Panc1 (cell line): Measurements from ENCODE around the gene ITGBL1.

Experiments
- POLR2AphosphoS5 ChIP-seq: IDR thresholded peaks from 2 replicates; pipeline ENCODE4 v1.6.1; 2012; ENCODE audit warnings: mild to moderate bottlenecking, low read depth, low read length, moderate library complexity
- TF ChIP-seq, protein P1 (sequence below): fragments of 450-650 bp; IDR thresholded peaks from 2 replicates; pipeline ENCODE4 v1.5.1; 2017; ENCODE audit warnings: mild to moderate bottlenecking
- TF ChIP-seq, protein P2 (sequence below), 2 experiments: IDR thresholded peaks; 2 replicates each; pipeline ENCODE4 v1.6.1; 2011 to 2012; ENCODE audit warnings: low read depth in 2 of 2, control low read depth in 1 of 2, low read length in 1 of 2, mild to moderate bottlenecking in 1 of 2, moderate library complexity in 1 of 2; ENCODE audit not compliant: insufficient read depth in 1 of 2

DNA sequence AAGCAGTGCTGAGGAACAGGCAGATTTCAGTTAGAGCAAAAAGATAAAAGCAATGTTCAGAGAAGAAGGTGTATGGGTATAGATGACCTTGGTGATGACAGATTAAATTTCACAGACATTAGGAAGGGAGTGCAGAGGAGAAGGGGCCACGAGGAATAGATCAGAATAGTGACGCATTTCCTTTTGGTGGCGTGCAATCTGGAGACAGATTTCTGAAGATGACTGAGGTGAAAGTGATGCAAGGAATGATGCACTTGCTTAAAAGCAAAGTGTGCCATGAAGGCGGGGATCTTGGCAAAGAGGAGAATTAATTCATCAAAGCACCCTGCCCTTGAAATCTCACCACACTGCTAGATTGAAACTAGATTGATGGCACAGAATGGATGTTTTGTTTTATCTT, 202.4 kb downstream of the ITGBL1 start:
- TF ChIP-seq, protein P1, sequence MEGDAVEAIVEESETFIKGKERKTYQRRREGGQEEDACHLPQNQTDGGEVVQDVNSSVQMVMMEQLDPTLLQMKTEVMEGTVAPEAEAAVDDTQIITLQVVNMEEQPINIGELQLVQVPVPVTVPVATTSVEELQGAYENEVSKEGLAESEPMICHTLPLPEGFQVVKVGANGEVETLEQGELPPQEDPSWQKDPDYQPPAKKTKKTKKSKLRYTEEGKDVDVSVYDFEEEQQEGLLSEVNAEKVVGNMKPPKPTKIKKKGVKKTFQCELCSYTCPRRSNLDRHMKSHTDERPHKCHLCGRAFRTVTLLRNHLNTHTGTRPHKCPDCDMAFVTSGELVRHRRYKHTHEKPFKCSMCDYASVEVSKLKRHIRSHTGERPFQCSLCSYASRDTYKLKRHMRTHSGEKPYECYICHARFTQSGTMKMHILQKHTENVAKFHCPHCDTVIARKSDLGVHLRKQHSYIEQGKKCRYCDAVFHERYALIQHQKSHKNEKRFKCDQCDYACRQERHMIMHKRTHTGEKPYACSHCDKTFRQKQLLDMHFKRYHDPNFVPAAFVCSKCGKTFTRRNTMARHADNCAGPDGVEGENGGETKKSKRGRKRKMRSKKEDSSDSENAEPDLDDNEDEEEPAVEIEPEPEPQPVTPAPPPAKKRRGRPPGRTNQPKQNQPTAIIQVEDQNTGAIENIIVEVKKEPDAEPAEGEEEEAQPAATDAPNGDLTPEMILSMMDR = no peak
- TF ChIP-seq POLR2AphosphoS5 = no peak
- TF ChIP-seq, protein P2, sequence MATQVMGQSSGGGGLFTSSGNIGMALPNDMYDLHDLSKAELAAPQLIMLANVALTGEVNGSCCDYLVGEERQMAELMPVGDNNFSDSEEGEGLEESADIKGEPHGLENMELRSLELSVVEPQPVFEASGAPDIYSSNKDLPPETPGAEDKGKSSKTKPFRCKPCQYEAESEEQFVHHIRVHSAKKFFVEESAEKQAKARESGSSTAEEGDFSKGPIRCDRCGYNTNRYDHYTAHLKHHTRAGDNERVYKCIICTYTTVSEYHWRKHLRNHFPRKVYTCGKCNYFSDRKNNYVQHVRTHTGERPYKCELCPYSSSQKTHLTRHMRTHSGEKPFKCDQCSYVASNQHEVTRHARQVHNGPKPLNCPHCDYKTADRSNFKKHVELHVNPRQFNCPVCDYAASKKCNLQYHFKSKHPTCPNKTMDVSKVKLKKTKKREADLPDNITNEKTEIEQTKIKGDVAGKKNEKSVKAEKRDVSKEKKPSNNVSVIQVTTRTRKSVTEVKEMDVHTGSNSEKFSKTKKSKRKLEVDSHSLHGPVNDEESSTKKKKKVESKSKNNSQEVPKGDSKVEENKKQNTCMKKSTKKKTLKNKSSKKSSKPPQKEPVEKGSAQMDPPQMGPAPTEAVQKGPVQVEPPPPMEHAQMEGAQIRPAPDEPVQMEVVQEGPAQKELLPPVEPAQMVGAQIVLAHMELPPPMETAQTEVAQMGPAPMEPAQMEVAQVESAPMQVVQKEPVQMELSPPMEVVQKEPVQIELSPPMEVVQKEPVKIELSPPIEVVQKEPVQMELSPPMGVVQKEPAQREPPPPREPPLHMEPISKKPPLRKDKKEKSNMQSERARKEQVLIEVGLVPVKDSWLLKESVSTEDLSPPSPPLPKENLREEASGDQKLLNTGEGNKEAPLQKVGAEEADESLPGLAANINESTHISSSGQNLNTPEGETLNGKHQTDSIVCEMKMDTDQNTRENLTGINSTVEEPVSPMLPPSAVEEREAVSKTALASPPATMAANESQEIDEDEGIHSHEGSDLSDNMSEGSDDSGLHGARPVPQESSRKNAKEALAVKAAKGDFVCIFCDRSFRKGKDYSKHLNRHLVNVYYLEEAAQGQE (IDR thresholded peaks at IDR 0.05; ENCODE audit: insufficient read depth in 1 of 2, low read depth in 2 of 2, low read length in 1 of 2) = no peak
